LNCAP (cell line): ENCODE results near the gene CINP.

Experiments used
- TF ChIP-seq, protein P1 (sequence below): fragments of 450-650 bp; IDR thresholded peaks from 2 replicates; pipeline ENCODE4 v1.5.1; 2017; ENCODE audit warnings: mild to moderate bottlenecking

CINP gene

DNA sequence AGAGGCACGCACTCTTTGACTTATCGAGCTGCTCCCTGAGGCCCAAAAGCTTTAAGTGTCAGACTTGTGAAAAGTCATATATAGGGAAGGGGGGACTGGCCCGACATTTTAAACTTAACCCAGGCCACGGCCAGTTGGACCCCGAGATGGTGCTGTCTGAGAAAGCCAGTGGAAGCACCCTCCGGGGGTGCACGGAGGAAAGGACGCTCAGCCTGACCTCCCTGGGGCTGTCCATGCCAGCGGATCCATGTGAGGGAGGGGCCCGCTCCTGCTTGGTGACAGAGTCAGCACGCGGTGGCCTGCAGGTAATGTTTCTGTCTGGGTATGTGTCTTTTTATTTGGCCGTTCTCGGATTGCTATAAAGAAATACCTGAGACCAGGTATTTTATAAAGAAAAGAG lies 36.1 kb downstream of the CINP start:
- TF ChIP-seq, protein P1, sequence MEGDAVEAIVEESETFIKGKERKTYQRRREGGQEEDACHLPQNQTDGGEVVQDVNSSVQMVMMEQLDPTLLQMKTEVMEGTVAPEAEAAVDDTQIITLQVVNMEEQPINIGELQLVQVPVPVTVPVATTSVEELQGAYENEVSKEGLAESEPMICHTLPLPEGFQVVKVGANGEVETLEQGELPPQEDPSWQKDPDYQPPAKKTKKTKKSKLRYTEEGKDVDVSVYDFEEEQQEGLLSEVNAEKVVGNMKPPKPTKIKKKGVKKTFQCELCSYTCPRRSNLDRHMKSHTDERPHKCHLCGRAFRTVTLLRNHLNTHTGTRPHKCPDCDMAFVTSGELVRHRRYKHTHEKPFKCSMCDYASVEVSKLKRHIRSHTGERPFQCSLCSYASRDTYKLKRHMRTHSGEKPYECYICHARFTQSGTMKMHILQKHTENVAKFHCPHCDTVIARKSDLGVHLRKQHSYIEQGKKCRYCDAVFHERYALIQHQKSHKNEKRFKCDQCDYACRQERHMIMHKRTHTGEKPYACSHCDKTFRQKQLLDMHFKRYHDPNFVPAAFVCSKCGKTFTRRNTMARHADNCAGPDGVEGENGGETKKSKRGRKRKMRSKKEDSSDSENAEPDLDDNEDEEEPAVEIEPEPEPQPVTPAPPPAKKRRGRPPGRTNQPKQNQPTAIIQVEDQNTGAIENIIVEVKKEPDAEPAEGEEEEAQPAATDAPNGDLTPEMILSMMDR = no peak

DNA sequence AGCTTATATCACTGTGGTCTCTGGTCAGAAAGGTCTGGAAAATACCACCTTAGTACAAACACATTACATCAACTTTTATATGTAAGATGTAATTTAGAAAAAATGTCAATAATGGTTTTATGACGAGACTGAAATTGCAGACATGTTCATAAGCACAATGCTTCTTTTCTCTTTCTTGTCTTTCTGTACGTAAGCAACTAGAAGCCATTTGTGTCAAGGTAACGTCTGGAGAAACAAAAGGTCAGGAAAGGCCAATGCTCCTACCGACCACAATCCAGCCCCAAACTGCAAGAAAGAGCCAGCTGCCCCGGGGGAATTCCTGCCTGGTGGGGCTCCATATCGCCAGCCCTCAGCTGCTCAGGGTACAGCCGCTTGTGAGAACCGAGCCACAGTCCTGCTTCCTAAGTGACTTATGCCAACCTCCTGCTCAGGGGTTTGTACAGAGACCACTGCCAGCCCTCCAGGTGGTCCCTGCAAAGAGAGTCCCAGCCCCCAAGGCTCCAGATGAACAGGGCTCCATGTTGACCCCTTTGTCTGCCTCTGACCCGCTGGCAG lies 36.8 kb downstream of the CINP start:
- TF ChIP-seq, protein P1 = no peak

DNA sequence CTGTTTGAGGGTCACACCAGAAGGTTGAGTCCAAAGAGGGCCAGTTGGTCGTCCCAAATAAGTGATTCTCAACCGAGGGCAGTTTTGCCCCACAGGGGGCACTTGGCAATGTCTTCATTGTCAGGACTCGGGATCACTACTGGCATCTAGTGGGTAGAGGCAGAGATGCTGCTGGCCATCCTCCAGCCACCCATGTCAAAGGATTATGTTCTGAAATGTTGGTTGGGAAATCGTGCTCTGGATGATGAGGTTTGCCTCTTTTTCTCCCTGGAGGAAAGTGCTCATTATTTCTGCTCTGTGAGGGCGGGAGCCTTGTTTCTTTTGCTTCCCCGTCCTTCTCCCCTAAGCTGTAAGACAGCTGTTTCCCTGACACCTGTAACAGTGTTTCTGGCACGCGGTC lies 39.6 kb downstream of the CINP start:
- TF ChIP-seq, protein P1 = peak; percentile 50

DNA sequence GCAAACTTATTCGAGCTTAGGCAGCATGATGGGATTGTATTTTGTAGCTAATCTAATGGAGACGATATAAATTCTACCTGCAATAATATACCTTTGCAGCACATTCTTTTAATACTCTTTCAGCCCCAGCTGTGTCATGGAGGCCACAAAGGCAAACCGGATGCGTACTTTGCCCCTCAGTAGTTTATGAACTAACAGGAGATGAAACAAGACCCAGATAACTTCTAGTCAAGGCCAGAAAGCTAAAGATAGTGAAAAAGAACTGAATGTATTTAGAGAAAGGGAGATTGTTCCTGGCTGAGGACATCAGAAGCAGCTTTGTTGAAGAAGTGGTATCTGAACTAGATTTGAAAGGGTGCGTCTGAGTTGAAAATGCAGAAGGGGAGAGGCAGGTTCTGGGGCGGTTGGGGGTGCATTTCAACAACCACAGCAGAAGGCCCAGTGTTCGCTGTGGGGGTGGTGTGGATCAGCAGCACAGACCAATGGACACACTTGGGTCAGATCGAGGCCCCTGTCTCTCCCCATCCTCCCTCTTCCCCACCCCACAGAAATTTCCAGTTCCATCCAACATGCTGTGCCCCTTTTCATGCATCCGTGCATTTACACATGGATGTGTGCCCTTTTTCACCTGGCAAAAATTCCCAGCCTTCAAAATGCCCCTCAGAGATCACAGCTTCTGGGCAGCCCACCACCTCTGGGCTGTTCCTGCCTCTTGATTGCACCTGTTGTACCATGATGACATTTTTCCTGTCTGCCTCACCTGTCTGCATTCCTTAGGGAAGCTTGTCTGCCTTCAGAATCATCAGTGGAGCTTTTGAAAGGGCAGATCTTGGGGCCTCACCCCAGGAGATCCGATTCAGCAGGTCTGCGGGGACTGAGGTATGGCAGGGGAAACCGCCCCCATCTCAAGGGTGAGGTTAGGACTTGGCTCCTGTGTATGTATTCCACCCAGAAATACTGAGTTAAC lies 41.0 kb downstream of the CINP start:
- TF ChIP-seq, protein P1 = no peak

DNA sequence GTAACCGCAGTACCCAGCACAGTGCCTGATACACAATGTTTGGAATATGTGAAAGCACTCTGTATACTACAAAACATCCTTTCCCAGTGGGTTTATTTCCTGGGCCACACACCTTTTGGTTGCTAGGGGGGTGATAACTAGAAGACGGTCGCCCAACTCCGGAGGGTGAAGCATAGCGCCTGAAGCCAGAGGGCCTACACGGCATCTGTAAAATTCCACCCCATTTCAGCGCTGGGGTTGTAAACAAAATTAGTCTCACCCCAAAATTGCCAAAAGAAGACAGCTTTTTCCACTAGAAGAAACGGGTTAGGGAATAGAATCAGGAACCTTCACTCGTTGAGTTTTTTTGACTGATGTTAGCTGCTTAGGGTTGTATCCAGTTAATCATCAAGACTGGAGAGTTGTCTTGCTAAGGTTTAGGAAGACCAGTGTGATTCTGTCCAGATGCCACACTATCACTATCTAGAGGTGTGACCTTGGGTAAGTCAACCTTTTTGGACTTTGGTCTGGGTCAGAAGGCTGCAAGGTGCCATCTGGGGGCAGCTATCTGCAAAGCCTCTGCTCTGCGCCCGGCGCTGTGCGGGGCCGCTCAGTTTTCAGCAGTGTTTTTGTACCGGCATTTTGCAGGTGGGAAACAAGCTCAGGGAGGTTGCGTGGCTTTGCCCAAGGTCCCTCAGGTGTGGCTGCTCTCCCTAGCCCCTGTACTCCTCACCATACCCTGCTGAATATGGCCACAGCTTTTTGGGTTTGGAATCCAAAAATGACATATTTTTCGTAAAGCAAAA lies 41.8 kb downstream of the CINP start:
- TF ChIP-seq, protein P1 = no peak

DNA sequence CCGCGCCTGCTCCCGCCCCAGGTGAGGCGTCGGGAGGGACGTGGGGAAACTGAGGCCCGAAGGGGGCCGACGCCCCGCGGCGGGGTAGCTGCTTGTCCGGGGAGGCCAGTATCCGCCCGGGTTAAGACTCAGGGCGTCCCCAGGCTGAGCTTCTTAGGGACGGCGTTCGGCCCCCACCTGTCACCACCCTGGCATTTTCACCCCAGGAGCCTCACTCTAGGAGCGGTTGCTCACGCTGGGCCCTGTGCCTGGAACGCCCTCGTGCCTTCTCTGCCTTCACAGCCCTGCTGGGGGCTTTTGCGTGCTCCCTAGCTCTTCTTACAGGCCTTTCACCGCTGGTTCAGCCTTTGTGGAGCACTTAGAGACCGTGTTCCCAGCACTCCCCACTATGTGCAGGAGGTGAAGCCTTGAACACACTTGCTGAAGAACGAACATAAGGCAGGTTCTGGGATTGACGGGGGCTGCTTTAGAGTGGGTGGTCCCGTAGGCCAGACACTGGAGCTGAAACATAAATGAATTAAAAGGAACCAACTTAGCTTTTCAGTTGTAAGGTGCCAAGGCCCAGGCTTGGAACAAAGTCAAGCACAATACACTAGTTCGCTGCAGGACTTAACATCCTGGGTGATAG lies 42.5 kb downstream of the CINP start:
- TF ChIP-seq, protein P1 = no peak
